DND-41 (cell line): ENCODE measurements around the gene SLC25A10.

Source experiments
- ATAC-seq: fragments of 200-7000 bp; cut with Tn5 transposase; 3 replicates; pipeline ENCODE4 v1.9.1; 2021; ENCODE audit warnings: low read depth; ENCODE audit not compliant: insufficient read depth
- DNase-seq: peaks from one replicate; pipeline ENCODE4 v3.0.0-alpha.2; 2020
- H2AFZ ChIP-seq: 2 replicates; pipeline ENCODE4 v1.6.0; 2012; ENCODE audit warnings: low read depth, low read length
- H3K27ac ChIP-seq: 2 replicates; pipeline ENCODE4 v1.5.1; 2012; ENCODE audit warnings: low read length, inconsistent platforms
- H3K27me3 ChIP-seq: fragments of 200-600 bp; sonication (generic); 2 replicates; pipeline ENCODE4 v1.6.0; 2012; ENCODE audit warnings: low read length, mild to moderate bottlenecking, inconsistent platforms; ENCODE audit not compliant: insufficient read depth, poor library complexity
- H3K36me3 ChIP-seq: 2 replicates; pipeline ENCODE4 v1.5.1; 2012; ENCODE audit warnings: low read length, inconsistent platforms; ENCODE audit not compliant: insufficient read depth
- H3K4me1 ChIP-seq: 2 replicates; pipeline ENCODE4 v1.5.1; 2012; ENCODE audit warnings: mild to moderate bottlenecking, low read length; ENCODE audit not compliant: insufficient read depth
- H3K4me2 ChIP-seq: 2 replicates; pipeline ENCODE4 v1.6.0; 2012; ENCODE audit warnings: mild to moderate bottlenecking, moderate library complexity, low read length, inconsistent platforms; ENCODE audit not compliant: insufficient read depth
- H3K4me3 ChIP-seq, 2 experiments: fragments of 200-600 bp in 1 of 2; shearing (Covaris generic) in 1 of 2; 2 replicates each; pipeline ENCODE4 v1.5.1; 2012 to 2016; ENCODE audit warnings: inconsistent platforms in 2 of 2, low read length in 2 of 2, mild to moderate bottlenecking in 2 of 2, low read depth in 1 of 2, moderate library complexity in 1 of 2
- H3K79me2 ChIP-seq: 2 replicates; pipeline ENCODE4 v1.6.0; 2012; ENCODE audit warnings: low read length, inconsistent platforms; ENCODE audit not compliant: insufficient read depth
- H3K9ac ChIP-seq: 2 replicates; pipeline ENCODE4 v1.6.0; 2012; ENCODE audit warnings: low read depth, mild to moderate bottlenecking, inconsistent platforms, low read length, moderate library complexity
- H3K9me3 ChIP-seq: 2 replicates; pipeline ENCODE4 v1.5.1; 2012; ENCODE audit warnings: low read length, moderate library complexity, mild to moderate bottlenecking, inconsistent platforms; ENCODE audit not compliant: insufficient read depth, severe bottlenecking
- H4K20me1 ChIP-seq: 2 replicates; pipeline ENCODE4 v1.6.0; 2012; ENCODE audit warnings: low read length; ENCODE audit not compliant: insufficient read depth
- EZH2 ChIP-seq: IDR thresholded peaks from 3 replicates; pipeline ENCODE4 v1.6.1; 2012; ENCODE audit warnings: borderline replicate concordance, low read depth, mild to moderate bottlenecking, moderate library complexity, low read length, inconsistent platforms; ENCODE audit not compliant: severe bottlenecking
- TF ChIP-seq, protein P1 (sequence below): IDR thresholded peaks from 2 replicates; pipeline ENCODE4 v1.5.1; 2012; ENCODE audit warnings: borderline replicate concordance, low read length, moderate library complexity, mild to moderate bottlenecking; ENCODE audit not compliant: poor library complexity, severe bottlenecking; ENCODE audit errors: extremely low read depth

Gene SLC25A10

DNA sequence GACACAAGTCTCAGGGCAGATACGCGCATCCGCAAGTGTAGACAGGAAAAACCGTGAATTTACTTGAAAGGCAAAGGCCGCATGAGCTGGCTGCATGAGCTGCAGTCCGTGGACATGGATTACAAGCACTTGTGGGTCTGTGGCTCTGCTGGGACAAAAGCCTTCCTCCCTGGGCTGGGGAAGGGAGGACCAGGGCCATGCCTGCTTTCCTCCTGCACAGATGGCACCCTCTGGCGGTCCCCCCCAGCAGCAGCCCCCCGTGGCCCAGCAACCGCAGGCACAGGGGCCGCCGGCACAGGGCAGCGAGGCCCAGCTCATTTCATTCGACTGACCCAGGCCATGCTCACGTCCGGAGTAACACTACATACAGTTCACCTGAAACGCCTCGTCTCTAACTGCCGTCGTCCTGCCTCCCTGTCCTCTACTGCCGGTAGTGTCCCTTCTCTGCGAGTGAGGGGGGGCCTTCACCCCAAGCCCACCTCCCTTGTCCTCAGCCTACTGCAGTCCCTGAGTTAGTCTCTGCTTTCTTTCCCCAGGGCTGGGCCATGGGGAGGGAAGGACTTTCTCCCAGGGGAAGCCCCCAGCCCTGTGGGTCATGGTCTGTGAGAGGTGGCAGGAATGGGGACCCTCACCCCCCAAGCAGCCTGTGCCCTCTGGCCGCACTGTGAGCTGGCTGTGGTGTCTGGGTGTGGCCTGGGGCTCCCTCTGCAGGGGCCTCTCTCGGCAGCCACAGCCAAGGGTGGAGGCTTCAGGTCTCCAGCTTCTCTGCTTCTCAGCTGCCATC is 10.6 kb upstream of the SLC25A10 start:
- peaks cover 38% of the 10 kb centered on the region for H3K4me1 ChIP-seq
- H2AFZ ChIP-seq, result no peak overlapping the region
- no peak for DNase-seq
- peaks cover 73% of the 10 kb centered on the region for H3K79me2 ChIP-seq
- peak overlapping the region; percentile 95 for H3K4me2 ChIP-seq
- peak overlapping the region; percentile 86 for H3K27ac ChIP-seq
- H3K36me3 ChIP-seq, result peaks cover 70% of the 10 kb centered on the region
- no peak for TF ChIP-seq EZH2
- TF ChIP-seq, protein P1, sequence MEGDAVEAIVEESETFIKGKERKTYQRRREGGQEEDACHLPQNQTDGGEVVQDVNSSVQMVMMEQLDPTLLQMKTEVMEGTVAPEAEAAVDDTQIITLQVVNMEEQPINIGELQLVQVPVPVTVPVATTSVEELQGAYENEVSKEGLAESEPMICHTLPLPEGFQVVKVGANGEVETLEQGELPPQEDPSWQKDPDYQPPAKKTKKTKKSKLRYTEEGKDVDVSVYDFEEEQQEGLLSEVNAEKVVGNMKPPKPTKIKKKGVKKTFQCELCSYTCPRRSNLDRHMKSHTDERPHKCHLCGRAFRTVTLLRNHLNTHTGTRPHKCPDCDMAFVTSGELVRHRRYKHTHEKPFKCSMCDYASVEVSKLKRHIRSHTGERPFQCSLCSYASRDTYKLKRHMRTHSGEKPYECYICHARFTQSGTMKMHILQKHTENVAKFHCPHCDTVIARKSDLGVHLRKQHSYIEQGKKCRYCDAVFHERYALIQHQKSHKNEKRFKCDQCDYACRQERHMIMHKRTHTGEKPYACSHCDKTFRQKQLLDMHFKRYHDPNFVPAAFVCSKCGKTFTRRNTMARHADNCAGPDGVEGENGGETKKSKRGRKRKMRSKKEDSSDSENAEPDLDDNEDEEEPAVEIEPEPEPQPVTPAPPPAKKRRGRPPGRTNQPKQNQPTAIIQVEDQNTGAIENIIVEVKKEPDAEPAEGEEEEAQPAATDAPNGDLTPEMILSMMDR, result peak; percentile 7
- H4K20me1 ChIP-seq, result peaks cover 55% of the 10 kb centered on the region
- H3K27me3 ChIP-seq, result no peaks in the 10 kb centered on the region
- H3K9me3 ChIP-seq, result no peaks in the 10 kb centered on the region
- H3K4me3 ChIP-seq, result peak overlapping the region; percentile 71 to 98; a peak in 3 of 4 replicates
- peak overlapping the region; percentile 95 for H3K9ac ChIP-seq
- ATAC-seq, result 0 out of 3 replicates have a peak, but pooled peaks have one; percentile 13

DNA sequence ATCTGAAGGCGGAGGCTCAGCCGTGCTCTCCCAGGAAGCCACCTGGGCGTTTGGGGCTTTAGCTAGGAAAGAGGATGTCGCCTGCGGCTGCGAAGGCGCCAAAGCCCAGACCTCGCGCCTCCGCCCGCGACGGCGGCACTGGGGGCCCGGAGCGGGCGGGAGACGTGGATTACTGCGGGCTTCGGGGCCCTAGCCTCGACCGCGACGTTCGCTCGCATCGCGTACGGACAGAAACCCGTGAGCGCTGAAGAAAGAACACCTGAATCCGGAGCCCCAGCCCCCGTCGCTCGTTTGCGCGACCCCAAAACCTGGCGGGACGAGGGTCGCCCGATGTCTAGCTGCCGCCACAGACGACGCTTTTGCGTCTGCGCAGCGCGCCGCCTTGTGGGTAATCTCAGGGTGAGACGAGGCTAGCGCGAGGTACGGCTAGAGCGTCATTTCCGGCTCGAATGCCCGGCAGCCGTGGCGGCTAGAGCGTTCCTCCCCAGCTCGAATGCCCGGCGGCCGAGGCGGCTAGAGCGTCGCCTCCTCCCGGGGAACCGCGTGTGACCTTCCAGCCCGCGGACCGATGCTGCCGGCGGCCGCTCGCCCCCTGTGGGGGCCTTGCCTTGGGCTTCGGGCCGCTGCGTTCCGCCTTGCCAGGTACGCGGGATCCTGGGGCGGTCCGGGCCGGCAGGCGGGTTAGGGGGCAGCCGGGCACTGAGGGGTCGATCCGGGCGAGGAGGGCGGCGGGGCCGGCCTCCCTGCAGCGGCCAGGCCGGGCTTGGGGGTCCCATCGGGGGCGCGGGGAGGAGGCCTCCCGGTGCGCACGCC is 8.9 kb upstream of the SLC25A10 start, which contains the start of gene MRPL12:
TSS of gene MRPL12 (plus strand) at position 434 of the 813 bp plus-strand sequence. CDS start at position 569, 135 bp downstream.
- peak within 1 kb of the TSS; percentile 71 to 98 for H3K4me3 ChIP-seq
- H3K9ac ChIP-seq, result peak within 1 kb of the TSS; percentile 95
- no peaks in the 10 kb centered on the region for H3K9me3 ChIP-seq
- peak within 1 kb of the TSS; percentile 77 for H2AFZ ChIP-seq
- H3K36me3 ChIP-seq, result peaks cover 70% of the 10 kb centered on the region
- no peaks in the 10 kb centered on the region for H3K27me3 ChIP-seq
- peak; percentile 91 for DNase-seq
- TF ChIP-seq, protein P1, result no peak
- no peak for TF ChIP-seq EZH2
- peak within 1 kb of the TSS; percentile 86 for H3K27ac ChIP-seq
- H3K4me1 ChIP-seq, result peaks cover 38% of the 10 kb centered on the region
- H4K20me1 ChIP-seq, result peaks cover 56% of the 10 kb centered on the region
- H3K79me2 ChIP-seq, result peaks cover 72% of the 10 kb centered on the region
- peak within 1 kb of the TSS; percentile 95 for H3K4me2 ChIP-seq
- ATAC-seq, result peak; percentile 87

DNA sequence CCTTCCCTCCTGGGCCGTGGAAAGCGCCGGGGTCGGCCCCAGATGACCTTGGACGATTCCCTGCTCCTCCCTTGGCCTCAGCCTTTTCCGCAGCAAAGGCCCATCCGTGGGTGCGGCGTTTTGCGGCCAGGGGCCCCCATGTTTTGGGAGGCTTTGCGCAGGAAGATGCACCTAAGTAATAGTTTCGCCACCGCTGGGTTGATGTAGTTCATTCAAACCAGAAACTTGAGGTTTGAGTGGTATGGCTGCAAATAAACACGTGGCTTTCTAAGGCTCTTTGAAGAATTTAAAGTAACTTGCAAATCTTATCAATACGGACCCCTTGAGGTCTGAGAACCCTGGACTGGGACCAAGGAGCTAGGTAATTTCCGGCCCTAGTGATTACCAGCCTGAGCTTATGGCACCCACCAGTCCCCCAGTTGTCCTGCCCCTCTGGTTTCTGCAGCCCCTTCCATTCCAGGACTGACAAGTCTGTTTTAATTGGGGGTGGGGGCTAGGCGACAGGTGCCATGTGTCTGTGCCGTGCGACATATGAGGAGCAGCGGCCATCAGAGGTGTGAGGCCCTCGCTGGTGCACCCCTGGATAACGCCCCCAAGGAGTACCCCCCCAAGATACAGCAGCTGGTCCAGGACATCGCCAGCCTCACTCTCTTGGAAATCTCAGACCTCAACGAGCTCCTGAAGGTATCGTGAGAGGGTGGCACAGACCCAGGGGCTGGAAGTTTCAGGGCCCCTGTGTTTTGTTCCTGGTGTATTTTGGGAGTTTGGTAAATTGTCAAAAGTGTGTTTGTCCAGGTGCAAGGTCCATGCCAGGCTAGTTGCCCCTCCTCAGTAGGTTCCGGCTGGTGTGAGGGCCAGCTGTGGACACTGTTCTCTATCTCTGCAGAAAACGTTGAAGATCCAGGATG is 8.1 kb upstream of the SLC25A10 start:
- Histone ChIP-seq H4K20me1 (peaks cover 60% of the 10 kb centered on the region), H2AFZ (peak overlapping the region; percentile 77), H3K27ac (peak overlapping the region; percentile 86), H3K9ac (peak overlapping the region; percentile 95), H3K36me3 (peaks cover 70% of the 10 kb centered on the region), H3K4me2 (peak overlapping the region; percentile 95), H3K4me3 (peak overlapping the region; percentile 71 to 98), H3K9me3 (no peaks in the 10 kb centered on the region), H3K79me2 (peaks cover 66% of the 10 kb centered on the region), H3K27me3 (no peaks in the 10 kb centered on the region), H3K4me1 (peaks cover 38% of the 10 kb centered on the region)
- no peak for TF ChIP-seq EZH2
- TF ChIP-seq, protein P1, result no peak
- DNase-seq (no peak), ATAC-seq (no peak)
